Fibroblast of pulmonary artery (primary cell): Measurements from ENCODE around the gene COPS9.

ENCODE experiments used
- DNase-seq: peaks from one replicate; pipeline ENCODE4 v3.0.0-alpha.2; 2010; ENCODE audit warnings: low read depth
- H3K4me3 ChIP-seq: replicated peaks from 2 replicates; pipeline ENCODE4 v1.5.1; 2011; ENCODE audit warnings: low read depth, mild to moderate bottlenecking, control low read depth, low read length, moderate library complexity
- CTCF ChIP-seq: IDR thresholded peaks from 2 replicates; pipeline ENCODE4 v1.5.1; 2011; ENCODE audit warnings: mild to moderate bottlenecking, control low read depth, low read length, inconsistent platforms; ENCODE audit errors: missing control alignments

Gene COPS9

GRCh38 chr2:240149943-240150784, 14.1 kb upstream of the COPS9 start:
- DNase-seq = peak; percentile 35
- no peak overlapping the region for H3K4me3 ChIP-seq
- peak; percentile 85 for TF ChIP-seq CTCF

- no peak for TF ChIP-seq CTCF
- no peak for DNase-seq
- no peak overlapping the region for H3K4me3 ChIP-seq
Measured at GRCh38 chr2:240147911-240148587, 11.9 kb upstream of the COPS9 start.

GRCh38 chr2:240147382-240147781, 11.3 kb upstream of the COPS9 start:
- no peak for DNase-seq
- TF ChIP-seq CTCF = no peak
- H3K4me3 ChIP-seq = no peak overlapping the region

- DNase-seq = no peak
- no peak for TF ChIP-seq CTCF
- H3K4me3 ChIP-seq = no peak overlapping the region
Measured at GRCh38 chr2:240146627-240147278, 10.6 kb upstream of the COPS9 start.

GRCh38 chr2:240146141-240146561, 10.0 kb upstream of the COPS9 start:
- no peak for DNase-seq
- no peak overlapping the region for H3K4me3 ChIP-seq
- TF ChIP-seq CTCF = no peak

- no peak for DNase-seq
- H3K4me3 ChIP-seq = no peak overlapping the region
- TF ChIP-seq CTCF = no peak
Measured at GRCh38 chr2:240145461-240145860, 9.4 kb upstream of the COPS9 start.
